ENCODE measurements around the gene ZBTB40.

Gene ZBTB40

GRCh38 chr1:22451702-22452480 is at the start of gene ZBTB40:
TSS of gene ZBTB40 (plus strand) at chr1:22451851. CDS start at chr1:22489949, 38,098 bp downstream.
- peak; percentile 94 for DNase-seq

GRCh38 chr1:22402356-22403053 is 49.1 kb upstream of the ZBTB40 start:
- DNase-seq: no peak

- DNase-seq: no peak
Measured at GRCh38 chr1:22404486-22404885, 47.2 kb upstream of the ZBTB40 start.

GRCh38 chr1:22406722-22407495 is 44.7 kb upstream of the ZBTB40 start:
- no peak for DNase-seq

- no peak for DNase-seq
Measured at GRCh38 chr1:22408230-22408629, 43.4 kb upstream of the ZBTB40 start.

GRCh38 chr1:22410401-22410800 is 41.2 kb upstream of the ZBTB40 start:
- DNase-seq: no peak

- DNase-seq: no peak
Measured at GRCh38 chr1:22410928-22411495, 40.6 kb upstream of the ZBTB40 start.

- no peak for DNase-seq
Measured at GRCh38 chr1:22411589-22411988, 40.1 kb upstream of the ZBTB40 start.

GRCh38 chr1:22412932-22413727 is 38.5 kb upstream of the ZBTB40 start:
- DNase-seq: no peak

GRCh38 chr1:22413799-22414198 is 37.9 kb upstream of the ZBTB40 start:
- DNase-seq: no peak

- DNase-seq: no peak
Measured at GRCh38 chr1:22414244-22414751, 37.4 kb upstream of the ZBTB40 start.

GRCh38 chr1:22415489-22415888 is 36.2 kb upstream of the ZBTB40 start:
- no peak for DNase-seq

GRCh38 chr1:22416555-22417454 is 34.8 kb upstream of the ZBTB40 start:
- DNase-seq: peak; percentile 50

- no peak for DNase-seq
Measured at GRCh38 chr1:22417466-22417865, 34.2 kb upstream of the ZBTB40 start.

- DNase-seq: no peak
Measured at GRCh38 chr1:22418312-22418711, 33.3 kb upstream of the ZBTB40 start.

- peak; percentile 43 for DNase-seq
Measured at GRCh38 chr1:22418933-22419382, 32.7 kb upstream of the ZBTB40 start.

GRCh38 chr1:22420455-22421053 is 31.1 kb upstream of the ZBTB40 start:
- peak; percentile 58 for DNase-seq

- DNase-seq: no peak
Measured at GRCh38 chr1:22426781-22427180, 24.9 kb upstream of the ZBTB40 start.

- peak; percentile 41 for DNase-seq
Measured at GRCh38 chr1:22428672-22429071, 23.0 kb upstream of the ZBTB40 start.

GRCh38 chr1:22431965-22432364 is 19.7 kb upstream of the ZBTB40 start:
- no peak for DNase-seq
